GM21717 (cell line): ENCODE data around the gene TASL.
"Not testable (repeated sequence)": the region's sequence is repeated elsewhere in the genome, so short reads cannot be mapped to it uniquely, and the experiment has no call there.

Experiments used
- ATAC-seq: cut with Tn5 transposase; IDR thresholded peaks from one replicate; pipeline ENCODE4 v1.9.1; 2021; ENCODE audit warnings: mild to moderate bottlenecking, moderate library complexity; ENCODE audit not compliant: unreplicated experiment

TASL gene

GRCh38 chrX:30580641-30581040 is 3.1 kb upstream of the TASL start:
- no peak for ATAC-seq

DNA sequence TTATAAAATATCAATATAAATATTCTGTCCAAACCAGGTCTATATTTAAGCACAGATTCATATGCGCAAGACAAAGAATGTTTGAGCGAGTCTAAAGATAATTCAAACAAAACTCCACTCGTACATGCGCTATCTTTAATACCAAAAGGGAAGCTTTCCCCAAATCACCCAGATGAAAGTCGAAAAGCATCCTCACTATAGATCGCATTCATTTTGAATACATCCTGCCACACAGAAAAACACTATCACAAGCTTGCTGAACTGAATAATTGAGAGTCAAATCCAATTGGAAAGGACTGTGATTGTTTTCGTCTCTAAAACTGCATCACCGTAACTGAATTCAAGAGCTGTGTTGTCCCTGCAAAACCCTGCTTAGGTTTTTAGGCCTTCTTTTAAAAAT is 685 bp downstream of the TASL start:
- no peak for ATAC-seq

- no peak for ATAC-seq
Measured at GRCh38 chrX:30573125-30573524, 4.4 kb downstream of the TASL start.

DNA sequence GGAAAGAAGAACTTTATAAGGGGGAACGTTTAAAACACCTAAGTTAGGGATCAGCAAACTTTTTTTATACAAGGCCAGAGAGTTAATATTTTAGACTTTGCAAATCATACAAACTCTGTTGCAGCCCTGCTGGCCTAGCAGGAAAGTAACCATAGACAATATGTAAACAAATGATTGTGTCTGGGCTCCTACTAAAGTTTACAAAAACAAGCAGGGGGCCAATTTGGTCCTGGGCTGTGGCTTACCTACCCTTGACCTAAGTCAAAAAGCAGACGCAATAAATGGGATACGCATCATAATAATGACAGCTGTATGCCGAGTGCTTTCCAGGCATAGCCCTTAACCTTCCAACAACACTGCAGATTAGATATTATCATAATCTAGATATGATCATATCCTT is 4.9 kb downstream of the TASL start:
- ATAC-seq, result no peak

DNA sequence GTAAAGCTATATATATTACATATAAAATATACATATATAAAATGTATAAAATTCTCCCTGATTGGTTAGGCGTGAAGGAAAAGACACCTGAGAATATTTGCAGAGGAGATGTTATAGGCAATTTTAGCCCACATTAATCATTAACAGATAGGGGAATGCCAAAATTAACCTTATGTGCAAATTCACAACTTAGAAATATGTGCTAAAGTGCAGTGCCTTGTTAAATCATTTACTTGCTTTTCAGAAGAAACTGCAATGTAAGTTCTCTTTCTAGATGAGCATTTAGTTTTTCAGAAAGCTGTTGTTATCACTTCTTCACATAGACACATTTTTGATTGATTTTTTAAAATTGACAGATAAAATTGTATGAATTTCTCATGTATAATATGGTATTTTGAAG is 5.6 kb downstream of the TASL start:
- no peak for ATAC-seq

GRCh38 chrX:30570505-30570904 is 7.1 kb downstream of the TASL start:
- ATAC-seq, result no peak

DNA sequence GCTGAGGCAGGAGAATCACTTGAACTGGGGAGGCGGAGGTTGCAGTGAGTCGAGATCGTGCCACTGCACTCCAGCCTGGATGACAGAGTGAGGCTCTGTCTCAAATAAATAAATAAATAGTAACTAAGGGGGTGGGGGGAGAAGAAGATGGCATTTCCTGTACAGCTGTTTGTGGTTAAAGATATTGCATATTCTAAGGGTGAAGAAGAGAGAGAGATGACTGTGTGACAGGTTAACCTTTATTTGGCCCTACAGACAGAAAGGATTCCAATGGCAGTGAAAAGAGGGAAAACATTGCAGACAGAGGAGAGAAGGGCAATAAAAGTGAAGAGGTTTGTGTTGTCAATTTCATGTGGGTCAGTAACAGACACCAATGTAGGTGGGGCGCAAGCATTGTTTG is 9.4 kb downstream of the TASL start:
- ATAC-seq, result peak; percentile 75

GRCh38 chrX:30563070-30563469 is 14.5 kb downstream of the TASL start:
- not testable (repeated sequence) for ATAC-seq

DNA sequence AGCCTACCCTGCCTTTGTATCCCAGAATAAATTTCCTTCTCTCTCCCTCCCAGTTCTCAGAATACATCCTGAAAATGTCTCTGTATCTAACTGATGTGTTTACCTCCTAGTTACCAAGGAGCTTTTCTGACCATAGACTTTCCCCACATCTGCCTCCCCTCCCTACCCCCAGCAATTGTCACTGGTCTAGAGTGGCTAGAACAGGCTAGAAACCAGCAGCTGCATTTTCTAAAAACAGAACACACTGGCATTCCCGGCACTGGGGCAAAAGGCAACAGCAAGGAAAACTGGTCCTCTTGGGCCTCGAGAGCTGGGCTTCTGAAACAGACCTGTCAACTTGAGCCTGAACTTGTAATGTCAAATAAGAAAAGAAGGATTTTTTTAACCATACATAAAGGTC is 16.4 kb downstream of the TASL start:
- ATAC-seq, result no peak

GRCh38 chrX:30538271-30538670 is 39.3 kb downstream of the TASL start:
- ATAC-seq, result no peak

DNA sequence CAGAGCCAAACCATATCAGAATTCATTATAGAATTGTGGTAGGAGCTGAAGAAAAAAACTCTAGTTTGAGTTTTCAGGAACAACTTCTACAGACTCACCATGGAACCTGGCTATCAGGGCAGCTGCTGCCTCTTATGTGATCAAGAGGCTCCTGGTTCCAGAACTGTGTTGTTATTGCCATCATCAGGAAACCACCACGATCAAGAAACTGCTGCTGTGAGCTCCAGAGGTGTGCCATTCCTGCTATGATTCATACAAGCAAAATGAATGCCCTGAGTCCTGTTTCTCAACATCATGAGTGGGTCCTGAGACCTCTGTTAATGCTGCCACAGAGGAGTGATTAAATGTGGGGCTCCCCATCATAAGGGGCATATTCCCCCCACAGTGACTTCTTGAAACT is 43.7 kb downstream of the TASL start:
- ATAC-seq, result no peak

DNA sequence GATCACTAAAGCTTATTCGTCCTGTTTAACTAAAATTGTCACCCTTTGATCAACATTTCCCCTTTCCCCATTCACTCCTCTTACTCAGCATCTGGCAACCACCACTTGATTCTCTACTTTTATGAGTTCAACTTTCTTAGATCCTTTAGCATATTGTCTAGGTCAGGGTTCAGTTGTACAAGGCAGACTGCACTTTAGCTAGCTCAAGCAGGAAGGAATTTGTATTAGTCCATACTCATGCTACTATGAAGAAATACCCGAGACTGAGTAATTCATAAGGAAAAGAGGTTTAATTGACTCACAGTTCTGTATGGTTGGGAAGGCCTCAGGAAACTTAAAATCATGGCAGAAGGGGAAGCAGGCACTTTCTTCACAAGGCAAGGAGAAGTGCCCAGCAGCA is 44.3 kb downstream of the TASL start:
- ATAC-seq, result no peak

DNA sequence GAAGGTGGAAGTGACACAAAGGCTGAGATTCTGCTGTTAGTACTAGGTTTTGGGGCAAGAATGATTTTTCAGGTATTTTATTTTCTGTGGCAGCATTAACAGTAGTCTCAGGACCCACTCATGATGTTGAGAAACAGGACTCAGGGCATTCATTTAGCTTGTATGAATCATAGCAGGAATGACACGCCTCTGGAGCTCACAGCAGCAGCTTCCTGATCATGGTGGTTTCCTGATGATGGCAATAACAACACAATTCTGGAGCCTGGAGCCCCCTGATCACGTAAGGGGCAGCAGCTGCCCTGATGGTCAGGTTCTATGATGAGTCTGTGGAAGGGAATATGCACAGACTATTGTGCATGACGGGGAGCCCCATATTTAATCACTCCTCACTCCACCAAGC is 47.0 kb downstream of the TASL start:
- no peak for ATAC-seq

GRCh38 chrX:30525732-30526131 is 51.8 kb downstream of the TASL start:
- no peak for ATAC-seq

DNA sequence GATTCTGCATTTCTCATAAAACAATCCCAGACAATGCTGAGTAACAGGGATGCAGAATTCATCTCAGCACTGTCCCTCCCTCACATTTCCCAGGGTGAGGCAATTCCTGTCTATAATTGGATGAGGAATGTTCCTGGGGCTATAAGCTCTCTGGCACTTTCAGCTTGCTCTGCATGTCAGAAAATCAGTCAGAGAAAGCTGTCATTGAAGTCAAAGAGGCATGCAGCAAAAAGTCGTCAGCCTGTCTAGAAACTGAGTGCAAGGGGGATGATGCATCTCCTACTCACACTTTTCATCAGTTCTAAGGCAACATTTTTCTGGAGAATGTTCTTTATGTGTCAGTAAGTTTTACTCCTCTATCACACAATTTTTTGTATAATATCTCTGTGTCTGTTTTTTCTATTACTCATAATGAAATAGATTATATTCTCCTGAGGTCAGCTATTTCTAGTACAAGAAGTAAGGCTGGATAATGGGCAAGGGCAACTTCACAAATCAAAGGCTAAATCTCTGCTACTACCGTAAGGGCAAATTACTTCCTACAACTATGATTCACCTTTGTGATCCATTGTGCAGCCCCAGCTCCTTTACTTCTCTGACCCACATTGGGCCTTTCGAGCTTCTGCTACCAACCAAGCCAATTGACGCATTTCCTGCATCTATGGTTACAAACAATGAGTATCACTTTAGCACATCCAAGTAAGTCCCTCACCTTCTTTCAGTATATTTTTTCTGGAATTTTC is 56.0 kb downstream of the TASL start:
- no peak for ATAC-seq

DNA sequence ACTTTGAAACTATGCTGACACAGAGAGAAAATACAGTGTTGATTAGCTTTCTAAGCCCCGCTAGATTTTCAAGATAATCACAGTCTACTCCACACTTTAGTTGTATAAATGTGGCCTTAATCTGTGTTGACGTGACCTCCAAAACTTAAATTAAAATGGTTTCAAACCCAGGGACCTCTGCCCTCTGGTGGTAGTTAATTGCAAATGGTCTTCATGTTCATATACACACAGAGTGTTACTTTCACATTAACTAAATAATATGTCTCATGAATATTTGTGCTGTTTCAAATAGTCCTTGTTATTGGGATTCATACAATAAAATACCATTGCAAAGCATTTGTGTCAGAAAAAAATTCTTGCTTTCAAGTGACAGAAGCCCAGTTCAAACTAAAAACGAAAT is 64.3 kb downstream of the TASL start:
- ATAC-seq, result no peak
